GM03348 (cell line): ENCODE measurements around the gene CPXM1.
"Not testable (repeated sequence)": the region's sequence is repeated elsewhere in the genome, so short reads cannot be mapped to it uniquely, and the experiment has no call there.

ENCODE experiments used
- DNase-seq: peaks from one replicate; pipeline ENCODE4 v3.0.0; 2012; ENCODE audit warnings: low spot score

CPXM1 gene

GRCh38 chr20:2799688-2800520 is 523 bp downstream of the CPXM1 start:
- peak; percentile 69 for DNase-seq

- DNase-seq: no peak
Observed at GRCh38 chr20:2799271-2799670, 1.2 kb downstream of the CPXM1 start.

GRCh38 chr20:2798814-2799213 is 1.6 kb downstream of the CPXM1 start:
- no peak for DNase-seq

GRCh38 chr20:2798095-2798805 is 2.2 kb downstream of the CPXM1 start:
- DNase-seq: no peak

GRCh38 chr20:2797136-2797983 is 3.1 kb downstream of the CPXM1 start:
- no peak for DNase-seq

- no peak for DNase-seq
Observed at GRCh38 chr20:2796011-2796660, 4.3 kb downstream of the CPXM1 start.

GRCh38 chr20:2795451-2795850 is 5.0 kb downstream of the CPXM1 start:
- no peak for DNase-seq

- no peak for DNase-seq
Observed at GRCh38 chr20:2794866-2795447, 5.5 kb downstream of the CPXM1 start.

- DNase-seq: no peak
Observed at GRCh38 chr20:2794202-2794748, 6.2 kb downstream of the CPXM1 start.

GRCh38 chr20:2793471-2793870 is 7.0 kb downstream of the CPXM1 start:
- no peak for DNase-seq

GRCh38 chr20:2783908-2784566 is 16.4 kb downstream of the CPXM1 start:
- DNase-seq: no peak

GRCh38 chr20:2780948-2781347 is 19.5 kb downstream of the CPXM1 start:
- DNase-seq: no peak

- DNase-seq: no peak
Observed at GRCh38 chr20:2778602-2779321, 21.7 kb downstream of the CPXM1 start.

- DNase-seq: no peak
Observed at GRCh38 chr20:2775139-2775538, 25.3 kb downstream of the CPXM1 start.

GRCh38 chr20:2773812-2774211 is 26.6 kb downstream of the CPXM1 start:
- no peak for DNase-seq

- DNase-seq: peak; percentile 2
Observed at GRCh38 chr20:2771631-2772080, 28.8 kb downstream of the CPXM1 start.

GRCh38 chr20:2770091-2770490 is 30.3 kb downstream of the CPXM1 start:
- DNase-seq: not testable (repeated sequence)

GRCh38 chr20:2768632-2769015 is 31.8 kb downstream of the CPXM1 start:
- no peak for DNase-seq

- peak; percentile 84 for DNase-seq
Observed at GRCh38 chr20:2767768-2768631, 32.4 kb downstream of the CPXM1 start.
